H9 (cell line): ENCODE data around the gene PLEKHG2. TPM values are rescaled to one million over a fixed set of nuclear protein-coding genes. Genes with fewer than 3 reads are reported as not detected.
A peak's percentile ranks its signal among the peaks of the same experiment; 100 is the strongest.

Source experiments
- DNase-seq: peaks from one replicate; pipeline ENCODE4 v3.0.0-alpha.2; 2017
- H2AFZ ChIP-seq: one replicate; pipeline ENCODE4 v1.6.1; 2013; ENCODE audit warnings: mild to moderate bottlenecking, low read length, control low read depth, moderate library complexity
- H2AK5ac ChIP-seq: 2 replicates; pipeline ENCODE4 v1.6.1; 2013; ENCODE audit warnings: low read length, control low read depth, mixed read lengths; ENCODE audit not compliant: insufficient read length
- H2BK120ac ChIP-seq: one replicate; pipeline ENCODE4 v1.6.1; 2013; ENCODE audit warnings: low read depth, mild to moderate bottlenecking, low read length, control low read depth, inconsistent platforms; ENCODE audit not compliant: poor library complexity, severe bottlenecking
- H2BK12ac ChIP-seq: 2 replicates; pipeline ENCODE4 v1.6.1; 2013; ENCODE audit warnings: low read length, control low read depth, mixed read lengths, low read depth; ENCODE audit not compliant: insufficient read length
- H2BK15ac ChIP-seq: 2 replicates; pipeline ENCODE4 v1.6.1; 2013; ENCODE audit warnings: low read depth, low read length, control low read depth
- H2BK20ac ChIP-seq: one replicate; pipeline ENCODE4 v1.6.1; 2013; ENCODE audit warnings: low read depth, mild to moderate bottlenecking, low read length, control low read depth, inconsistent platforms; ENCODE audit not compliant: poor library complexity, severe bottlenecking
- H2BK5ac ChIP-seq: 2 replicates; pipeline ENCODE4 v1.6.1; 2013; ENCODE audit warnings: low read length, control low read depth, mixed read lengths; ENCODE audit not compliant: insufficient read length
- H3K14ac ChIP-seq: 2 replicates; pipeline ENCODE4 v1.6.1; 2013; ENCODE audit warnings: low read length, control low read depth; ENCODE audit not compliant: insufficient read depth
- H3K18ac ChIP-seq: 2 replicates; pipeline ENCODE4 v1.6.1; 2013; ENCODE audit warnings: low read depth, mild to moderate bottlenecking, mixed read lengths, low read length, control low read depth; ENCODE audit not compliant: insufficient read length
- H3K23ac ChIP-seq: 2 replicates; pipeline ENCODE4 v1.6.1; 2013; ENCODE audit warnings: low read length, control low read depth, mixed read lengths, low read depth; ENCODE audit not compliant: insufficient read length
- H3K23me2 ChIP-seq: 2 replicates; pipeline ENCODE4 v1.6.1; 2013; ENCODE audit warnings: low read depth, mild to moderate bottlenecking, mixed read lengths, low read length, control low read depth; ENCODE audit not compliant: insufficient read length, poor library complexity, severe bottlenecking
- H3K27ac ChIP-seq: 2 replicates; pipeline ENCODE4 v1.5.1; 2013; ENCODE audit warnings: low read length, control low read depth, mixed read lengths, low read depth; ENCODE audit not compliant: insufficient read length
- H3K27me3 ChIP-seq: 2 replicates; pipeline ENCODE4 v1.6.1; 2013; ENCODE audit warnings: low read length, control low read depth, inconsistent platforms; ENCODE audit not compliant: insufficient read depth
- H3K4ac ChIP-seq: 2 replicates; pipeline ENCODE4 v1.6.1; 2013; ENCODE audit warnings: low read depth, mild to moderate bottlenecking, control low read depth, inconsistent platforms, low read length, moderate library complexity
- H3K4me1 ChIP-seq: 2 replicates; pipeline ENCODE4 v1.6.1; 2013; ENCODE audit warnings: low read length, control low read depth, inconsistent platforms; ENCODE audit not compliant: insufficient read depth
- H3K4me2 ChIP-seq: 2 replicates; pipeline ENCODE4 v1.6.1; 2013; ENCODE audit warnings: low read length, control low read depth, mixed read lengths; ENCODE audit not compliant: insufficient read length, insufficient read depth
- H3K56ac ChIP-seq: 2 replicates; pipeline ENCODE4 v1.6.1; 2013; ENCODE audit warnings: low read depth, mild to moderate bottlenecking, mixed read lengths, low read length, control low read depth; ENCODE audit not compliant: insufficient read length
- H3K79me1 ChIP-seq: 2 replicates; pipeline ENCODE4 v1.6.1; 2013; ENCODE audit warnings: low read depth, mild to moderate bottlenecking, moderate library complexity, low read length, control low read depth, inconsistent platforms; ENCODE audit not compliant: insufficient read depth, poor library complexity, severe bottlenecking
- H3K79me2 ChIP-seq: 2 replicates; pipeline ENCODE4 v1.6.1; 2013; ENCODE audit warnings: low read length, control low read depth, inconsistent platforms; ENCODE audit not compliant: insufficient read depth
- H3K9ac ChIP-seq: 2 replicates; pipeline ENCODE4 v1.6.1; 2013; ENCODE audit warnings: low read length, control low read depth, mixed read lengths; ENCODE audit not compliant: insufficient read length; ENCODE audit errors: extremely low read depth
- H3K9me3 ChIP-seq: one replicate; pipeline ENCODE4 v1.6.1; 2013; ENCODE audit warnings: low read depth, low read length, inconsistent platforms; ENCODE audit not compliant: control insufficient read depth
- H3T11ph ChIP-seq: one replicate; pipeline ENCODE4 v1.6.1; 2013; ENCODE audit warnings: mild to moderate bottlenecking, low read length, control low read depth, inconsistent platforms
- H4K20me1 ChIP-seq: one replicate; pipeline ENCODE4 v1.6.1; 2013; ENCODE audit not compliant: control insufficient read depth, insufficient read length, insufficient read depth
- H4K5ac ChIP-seq: 2 replicates; pipeline ENCODE4 v1.6.1; 2013; ENCODE audit warnings: low read depth, mild to moderate bottlenecking, mixed read lengths, low read length, control low read depth; ENCODE audit not compliant: insufficient read length
- H4K8ac ChIP-seq: replicated peaks from 2 replicates; pipeline ENCODE4 v1.6.1; 2013; ENCODE audit warnings: low read length, control low read depth, mixed read lengths, low read depth; ENCODE audit not compliant: insufficient read length
- H4K91ac ChIP-seq: 2 replicates; pipeline ENCODE4 v1.6.1; 2013; ENCODE audit warnings: low read depth, mild to moderate bottlenecking, moderate library complexity, mixed read lengths, low read length, control low read depth; ENCODE audit not compliant: insufficient read length
- H3K27ac Mint-ChIP-seq, 3 experiments: 2 replicates in 2 of 3; 3 replicates in 1 of 3; pipeline ENCODE4 v1.8.0; 2020 to 2021; ENCODE audit warnings: mixed read lengths in 3 of 3, mild to moderate bottlenecking in 1 of 3, moderate library complexity in 1 of 3
- H3K27me3 Mint-ChIP-seq: 2 replicates; pipeline ENCODE4 v1.8.0; 2021; ENCODE audit warnings: low read depth, mild to moderate bottlenecking, moderate library complexity, mixed read lengths
- H3K36me3 Mint-ChIP-seq, 3 experiments: 2 replicates in 2 of 3; 3 replicates in 1 of 3; pipeline ENCODE4 v1.8.0; 2020 to 2021; ENCODE audit warnings: low read depth in 3 of 3, mixed read lengths in 3 of 3; ENCODE audit not compliant: insufficient read depth in 1 of 3
- H3K4me1 Mint-ChIP-seq, 2 experiments: 2 replicates each; pipeline ENCODE4 v1.8.0; 2020; ENCODE audit warnings: mixed read lengths in 2 of 2
- H3K4me3 Mint-ChIP-seq, 2 experiments: 2 replicates in 1 of 2; 3 replicates in 1 of 2; pipeline ENCODE4 v1.8.0; 2020 to 2021; ENCODE audit warnings: mild to moderate bottlenecking in 2 of 2, mixed read lengths in 2 of 2, moderate library complexity in 1 of 2
- H3K9me3 Mint-ChIP-seq, 2 experiments: 2 replicates in 1 of 2; 3 replicates in 1 of 2; pipeline ENCODE4 v1.8.0; 2020; ENCODE audit warnings: mild to moderate bottlenecking in 2 of 2, mixed read lengths in 2 of 2, moderate library complexity in 1 of 2
- WGBS: extraction: QIAGEN DNeasy Blood & Tissue Kit; methylation state at CpG from one replicate; pipeline ENCODE4 v1.1.7; 2013; ENCODE audit warnings: missing lambda C conversion rate, low lambda C conversion rate, mixed read lengths; ENCODE audit not compliant: insufficient read length; ENCODE audit errors: extremely low coverage; 5-methylcytosine and 5-hydroxymethylcytosine counted together
- total RNA-seq: library from RNA; stranded (reverse); gene quantifications from 2 replicates; pipeline ENCODE4 v1.2.1, GENCODE V29; 2021
- TF ChIP-seq, protein P1 (sequence below): fragments of 200-600 bp; sonication (generic); conservative IDR thresholded peaks from 3 replicates; pipeline ENCODE4 v1.8.0; 2021; ENCODE audit warnings: antibody characterized with exemption, mild to moderate bottlenecking

Gene PLEKHG2
- total RNA-seq, 1 experiment from 2014 or later, result 167 TPM

DNA sequence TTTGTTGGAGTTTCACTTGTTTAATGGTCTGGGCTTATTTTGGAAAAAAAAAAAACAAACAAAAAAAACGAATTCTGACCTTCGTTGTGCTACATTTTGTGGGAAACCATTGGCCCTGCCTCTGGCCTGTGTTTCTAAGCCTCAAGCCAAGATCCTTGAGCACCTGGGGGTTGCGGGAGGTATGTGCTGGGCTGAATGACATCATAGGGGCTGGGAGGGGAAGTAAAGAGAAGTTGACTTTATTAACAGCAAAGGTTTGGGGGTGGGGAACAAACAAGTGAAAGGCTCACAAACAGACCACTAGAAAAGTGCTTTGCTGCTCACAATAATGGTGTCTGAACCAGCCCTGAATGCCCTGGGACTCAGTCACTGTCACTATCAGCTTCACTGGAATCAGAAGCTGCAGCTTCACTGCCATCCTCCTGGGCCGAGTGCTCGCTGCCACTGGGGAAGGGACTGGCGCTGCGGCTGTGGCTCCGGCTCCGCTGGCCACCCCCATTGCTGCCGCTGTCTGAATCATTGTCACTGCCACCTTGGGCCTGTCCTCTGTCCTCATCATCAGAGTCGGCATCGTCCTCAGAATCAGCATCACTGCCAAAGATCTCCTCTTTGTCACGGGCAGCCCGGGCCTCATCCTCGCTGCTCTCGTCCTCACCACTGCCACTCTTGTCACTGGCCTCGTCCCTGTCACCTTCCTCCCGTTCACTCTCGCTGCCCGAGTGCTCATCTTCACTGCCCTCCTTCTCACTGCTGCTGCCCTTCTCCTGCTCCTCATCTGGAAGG, 26.6 kb upstream of the PLEKHG2 start:
- Histone ChIP-seq H3K9ac (no peak overlapping the region), H3K9me3 (no peaks in the 10 kb centered on the region), H3K4ac (no peak overlapping the region), H2BK20ac (no peak overlapping the region), H4K8ac (no peak overlapping the region), H3K23ac (no peak overlapping the region), H4K91ac (no peak overlapping the region), H4K20me1 (no peaks in the 10 kb centered on the region), H3K14ac (no peak overlapping the region), H3K79me1 (no peaks in the 10 kb centered on the region), H3K4me1 (no peaks in the 10 kb centered on the region), H3K79me2 (no peaks in the 10 kb centered on the region), H2BK15ac (no peak overlapping the region), H3K27ac (no peak overlapping the region), H2BK120ac (no peak overlapping the region), H2BK5ac (no peak overlapping the region), H3K4me2 (no peak overlapping the region), H2BK12ac (no peak overlapping the region), H3K23me2 (no peaks in the 10 kb centered on the region), H3K56ac (no peak overlapping the region), H4K5ac (no peak overlapping the region), H3K18ac (no peak overlapping the region), H3K27me3 (no peaks in the 10 kb centered on the region), H2AK5ac (no peak overlapping the region), H3T11ph (no peak overlapping the region), H2AFZ (no peak overlapping the region)
- no peak for DNase-seq
- TF ChIP-seq, protein P1, sequence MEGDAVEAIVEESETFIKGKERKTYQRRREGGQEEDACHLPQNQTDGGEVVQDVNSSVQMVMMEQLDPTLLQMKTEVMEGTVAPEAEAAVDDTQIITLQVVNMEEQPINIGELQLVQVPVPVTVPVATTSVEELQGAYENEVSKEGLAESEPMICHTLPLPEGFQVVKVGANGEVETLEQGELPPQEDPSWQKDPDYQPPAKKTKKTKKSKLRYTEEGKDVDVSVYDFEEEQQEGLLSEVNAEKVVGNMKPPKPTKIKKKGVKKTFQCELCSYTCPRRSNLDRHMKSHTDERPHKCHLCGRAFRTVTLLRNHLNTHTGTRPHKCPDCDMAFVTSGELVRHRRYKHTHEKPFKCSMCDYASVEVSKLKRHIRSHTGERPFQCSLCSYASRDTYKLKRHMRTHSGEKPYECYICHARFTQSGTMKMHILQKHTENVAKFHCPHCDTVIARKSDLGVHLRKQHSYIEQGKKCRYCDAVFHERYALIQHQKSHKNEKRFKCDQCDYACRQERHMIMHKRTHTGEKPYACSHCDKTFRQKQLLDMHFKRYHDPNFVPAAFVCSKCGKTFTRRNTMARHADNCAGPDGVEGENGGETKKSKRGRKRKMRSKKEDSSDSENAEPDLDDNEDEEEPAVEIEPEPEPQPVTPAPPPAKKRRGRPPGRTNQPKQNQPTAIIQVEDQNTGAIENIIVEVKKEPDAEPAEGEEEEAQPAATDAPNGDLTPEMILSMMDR, result no peak
- Mint-ChIP-seq H3K9me3 (no peaks in the 10 kb centered on the region), H3K36me3 (peaks cover 49 to 84% (median 82%) of the 10 kb centered on the region in 3 experiments), H3K27me3 (no peaks in the 10 kb centered on the region), H3K4me1 (peaks cover 7 to 10% of the 10 kb centered on the region in 2 experiments; a peak in 3 of 4 replicates), H3K4me3 (peak overlapping the region in 1 of 2 experiments; percentile 16; a peak in 2 of 5 replicates), H3K27ac (peak overlapping the region in 2 of 3 experiments; percentile 44 to 64; a peak in 5 of 7 replicates)
- WGBS, result no CpG with 5 or more reads among the region's 20 CpGs
